ENCODE measurements around the gene PHC1.

Gene PHC1

GRCh38 chr12:8950221-8950527 lies 35.9 kb downstream of the PHC1 start:
- no peak for DNase-seq (ENCODE audit: low spot score)

GRCh38 chr12:8950702-8951478 lies 36.6 kb downstream of the PHC1 start:
- DNase-seq (ENCODE audit: low spot score): no peak

GRCh38 chr12:8951744-8952143 lies 37.4 kb downstream of the PHC1 start:
- DNase-seq (ENCODE audit: low spot score): no peak

GRCh38 chr12:8953773-8954402 lies 39.6 kb downstream of the PHC1 start:
- no peak for DNase-seq (ENCODE audit: low spot score)

- no peak for DNase-seq (ENCODE audit: low spot score)
Observed at GRCh38 chr12:8956073-8956472, 41.8 kb downstream of the PHC1 start.

GRCh38 chr12:8956772-8957171 lies 42.5 kb downstream of the PHC1 start:
- DNase-seq (ENCODE audit: low spot score): no peak

- DNase-seq (ENCODE audit: low spot score): no peak
Observed at GRCh38 chr12:8957561-8957960, 43.3 kb downstream of the PHC1 start.

GRCh38 chr12:8958066-8958465 lies 43.8 kb downstream of the PHC1 start:
- no peak for DNase-seq (ENCODE audit: low spot score)

GRCh38 chr12:8960176-8960575 lies 45.9 kb downstream of the PHC1 start:
- DNase-seq (ENCODE audit: low spot score): no peak

GRCh38 chr12:8968761-8969160 lies 54.5 kb downstream of the PHC1 start:
- no peak for DNase-seq (ENCODE audit: low spot score)

GRCh38 chr12:8969861-8970411 lies 55.6 kb downstream of the PHC1 start:
- DNase-seq (ENCODE audit: low spot score): no peak

- no peak for DNase-seq (ENCODE audit: low spot score)
Observed at GRCh38 chr12:8970432-8970831, 56.1 kb downstream of the PHC1 start.

GRCh38 chr12:8980137-8980536 lies 65.8 kb downstream of the PHC1 start:
- no peak for DNase-seq (ENCODE audit: low spot score)

- DNase-seq (ENCODE audit: low spot score): no peak
Observed at GRCh38 chr12:8985213-8985754, 71.0 kb downstream of the PHC1 start.

- DNase-seq (ENCODE audit: low spot score): no peak
Observed at GRCh38 chr12:8987163-8987562, 72.9 kb downstream of the PHC1 start.

GRCh38 chr12:8987685-8988084 lies 73.4 kb downstream of the PHC1 start:
- DNase-seq (ENCODE audit: low spot score): no peak

GRCh38 chr12:8989413-8989812 lies 75.1 kb downstream of the PHC1 start, which contains the start of gene KLRG1:
TSS of gene KLRG1 (plus strand) at chr12:8989546. CDS start at chr12:8989636, 90 bp downstream.
- no peak for DNase-seq (ENCODE audit: low spot score)

Data from AG08395 (cell line).